ENCODE data around the gene DHX8. TPM values are rescaled to one million over a fixed set of nuclear protein-coding genes. Genes with fewer than 3 reads are reported as not detected.
"Not testable (repeated sequence)": the region's sequence is repeated elsewhere in the genome, so short reads cannot be mapped to it uniquely, and the experiment has no call there.

DHX8 gene
- total RNA-seq, 6 experiments from 2014 or later = 14.1 to 18.6 (median 17.5) TPM

DNA sequence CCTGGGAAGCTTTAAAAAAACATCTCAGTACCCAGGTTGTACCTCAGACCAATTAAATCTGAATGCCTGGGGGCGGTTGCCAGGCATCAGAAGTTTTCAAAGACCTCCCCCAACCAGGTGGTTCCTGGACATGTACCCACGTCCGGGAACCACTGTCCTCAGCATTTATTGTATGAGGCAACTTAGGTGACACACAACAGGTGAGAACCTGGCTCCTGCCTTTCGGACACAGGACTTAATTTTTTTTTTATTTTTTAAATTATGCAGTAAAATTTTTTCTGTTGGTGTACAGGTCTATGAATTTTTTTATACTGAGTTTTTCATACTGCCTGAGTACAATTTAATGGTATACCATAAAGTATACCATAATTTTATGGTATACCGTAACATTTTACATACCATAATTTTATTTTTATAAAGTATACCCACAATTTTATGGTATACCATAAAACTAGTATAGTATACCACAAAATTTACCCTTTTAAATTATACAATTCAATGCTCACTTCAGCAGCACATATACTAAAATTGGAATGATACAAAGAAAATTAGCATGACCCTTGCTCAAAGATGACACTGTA is 38.7 kb upstream of the DHX8 start:
- H3K36me3 ChIP-seq = no peaks in the 10 kb centered on the region
- H3K4me3 ChIP-seq = no peak overlapping the region
- H3K27me3 ChIP-seq = no peaks in the 10 kb centered on the region
- peak overlapping the region in 2 of 3 donors; percentile 18 to 58 for H3K27ac ChIP-seq
- TF ChIP-seq, protein P1, sequence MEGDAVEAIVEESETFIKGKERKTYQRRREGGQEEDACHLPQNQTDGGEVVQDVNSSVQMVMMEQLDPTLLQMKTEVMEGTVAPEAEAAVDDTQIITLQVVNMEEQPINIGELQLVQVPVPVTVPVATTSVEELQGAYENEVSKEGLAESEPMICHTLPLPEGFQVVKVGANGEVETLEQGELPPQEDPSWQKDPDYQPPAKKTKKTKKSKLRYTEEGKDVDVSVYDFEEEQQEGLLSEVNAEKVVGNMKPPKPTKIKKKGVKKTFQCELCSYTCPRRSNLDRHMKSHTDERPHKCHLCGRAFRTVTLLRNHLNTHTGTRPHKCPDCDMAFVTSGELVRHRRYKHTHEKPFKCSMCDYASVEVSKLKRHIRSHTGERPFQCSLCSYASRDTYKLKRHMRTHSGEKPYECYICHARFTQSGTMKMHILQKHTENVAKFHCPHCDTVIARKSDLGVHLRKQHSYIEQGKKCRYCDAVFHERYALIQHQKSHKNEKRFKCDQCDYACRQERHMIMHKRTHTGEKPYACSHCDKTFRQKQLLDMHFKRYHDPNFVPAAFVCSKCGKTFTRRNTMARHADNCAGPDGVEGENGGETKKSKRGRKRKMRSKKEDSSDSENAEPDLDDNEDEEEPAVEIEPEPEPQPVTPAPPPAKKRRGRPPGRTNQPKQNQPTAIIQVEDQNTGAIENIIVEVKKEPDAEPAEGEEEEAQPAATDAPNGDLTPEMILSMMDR (IDR thresholded peaks at IDR 0.05) = no peak
- no peak for TF ChIP-seq POLR2A (IDR thresholded peaks at IDR 0.05)
- ATAC-seq (peak; percentile 16 to 55 (median 42)), DNase-seq (no peak)
- H3K9me3 ChIP-seq = no peaks in the 10 kb centered on the region
- intact Hi-C loops (cut with DNase I) = no loop called here
- WGBS (ENCODE audit: insufficient coverage, low coverage, low lambda C conversion rate, missing lambda C conversion rate) = 14% methylated on average over 5 of the region's 5 CpGs
- H3K4me1 ChIP-seq = peaks cover 0 to 39% (median 7%) of the 10 kb centered on the region in 4 donors

DNA sequence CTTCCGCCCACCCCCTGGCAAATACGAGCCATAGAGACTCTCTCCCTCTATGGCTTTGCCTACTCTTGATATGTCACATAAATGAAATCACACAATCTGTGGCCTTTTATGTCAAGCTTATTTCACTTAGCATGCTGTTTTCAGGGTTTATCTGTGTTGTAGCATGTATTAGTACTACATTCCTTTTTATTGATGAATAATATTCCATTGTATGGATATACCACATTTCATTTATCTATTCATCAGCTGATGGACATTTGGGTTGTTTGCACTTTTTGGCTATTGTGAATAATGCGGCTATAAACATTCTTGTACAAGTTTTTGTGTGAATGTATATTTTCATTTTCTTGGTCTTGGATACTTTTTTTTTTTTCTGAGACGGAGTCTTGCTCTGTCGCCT is 37.0 kb upstream of the DHX8 start:
- no peaks in the 10 kb centered on the region for H3K9me3 ChIP-seq
- H3K27me3 ChIP-seq = no peaks in the 10 kb centered on the region
- no peak overlapping the region for H3K27ac ChIP-seq
- ATAC-seq (no peak), DNase-seq (no peak)
- 82% methylated on average over 5 of the region's 5 CpGs for WGBS (ENCODE audit: insufficient coverage, low coverage, low lambda C conversion rate, missing lambda C conversion rate)
- peaks cover 0 to 50% (median 11%) of the 10 kb centered on the region in 4 donors for H3K4me1 ChIP-seq
- intact Hi-C loops (cut with DNase I) = no loop called here
- no peak overlapping the region for H3K4me3 ChIP-seq
- no peaks in the 10 kb centered on the region for H3K36me3 ChIP-seq
- TF ChIP-seq, protein P1 (IDR thresholded peaks at IDR 0.05) = no peak
- TF ChIP-seq POLR2A (IDR thresholded peaks at IDR 0.05) = no peak

DNA sequence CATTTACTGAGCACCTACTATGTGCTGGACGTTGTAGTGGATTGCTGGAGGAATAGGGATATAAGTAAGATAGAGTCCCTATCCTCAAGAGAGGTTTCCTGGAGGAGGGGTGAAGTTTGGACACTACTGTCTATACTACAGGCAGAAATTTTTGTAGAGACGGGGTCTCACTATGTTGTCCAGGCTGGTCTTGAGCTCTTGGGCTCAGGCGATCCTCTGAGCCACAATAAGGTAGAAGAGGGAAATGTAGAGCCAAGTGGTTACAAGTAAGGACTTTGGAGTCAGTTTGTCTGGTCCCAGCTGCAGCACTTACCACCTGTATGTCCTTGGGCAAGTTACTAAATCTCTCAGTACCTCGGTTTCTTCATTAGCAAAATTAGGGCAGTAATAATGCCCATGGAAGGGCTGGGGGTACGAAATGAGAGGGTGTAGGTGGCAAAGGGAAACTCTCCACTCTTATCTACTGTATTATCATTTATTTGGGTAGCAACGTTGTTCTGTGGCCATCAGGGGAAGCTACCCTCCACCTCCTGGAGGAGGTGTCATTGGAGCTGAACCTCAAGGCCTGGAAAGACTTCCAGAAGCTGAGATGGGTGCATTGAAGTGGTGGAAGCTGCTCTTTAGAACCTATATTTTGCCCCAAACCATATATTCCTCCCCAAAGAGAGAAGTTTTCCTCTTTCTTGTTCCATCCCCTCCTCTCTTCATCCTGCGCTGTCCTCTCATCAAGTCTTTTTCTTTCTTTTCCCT is 34.9 kb upstream of the DHX8 start:
- ATAC-seq (peak; percentile 6 to 21 (median 7)), DNase-seq (no peak)
- intact Hi-C loops (cut with DNase I) = no loop called here
- H3K9me3 ChIP-seq = no peaks in the 10 kb centered on the region
- TF ChIP-seq, protein P1 (IDR thresholded peaks at IDR 0.05) = no peak
- TF ChIP-seq POLR2A (IDR thresholded peaks at IDR 0.05) = no peak
- H3K4me1 ChIP-seq = peaks cover 0 to 58% (median 15%) of the 10 kb centered on the region in 4 donors
- WGBS (ENCODE audit: insufficient coverage, low coverage, low lambda C conversion rate, missing lambda C conversion rate) = 32% methylated on average over 6 of the region's 7 CpGs
- peak overlapping the region in 1 of 3 donors; percentile 19 for H3K4me3 ChIP-seq
- H3K27me3 ChIP-seq = no peaks in the 10 kb centered on the region
- peak overlapping the region; percentile 44 to 83 (median 74) for H3K27ac ChIP-seq
- no peaks in the 10 kb centered on the region for H3K36me3 ChIP-seq

DNA sequence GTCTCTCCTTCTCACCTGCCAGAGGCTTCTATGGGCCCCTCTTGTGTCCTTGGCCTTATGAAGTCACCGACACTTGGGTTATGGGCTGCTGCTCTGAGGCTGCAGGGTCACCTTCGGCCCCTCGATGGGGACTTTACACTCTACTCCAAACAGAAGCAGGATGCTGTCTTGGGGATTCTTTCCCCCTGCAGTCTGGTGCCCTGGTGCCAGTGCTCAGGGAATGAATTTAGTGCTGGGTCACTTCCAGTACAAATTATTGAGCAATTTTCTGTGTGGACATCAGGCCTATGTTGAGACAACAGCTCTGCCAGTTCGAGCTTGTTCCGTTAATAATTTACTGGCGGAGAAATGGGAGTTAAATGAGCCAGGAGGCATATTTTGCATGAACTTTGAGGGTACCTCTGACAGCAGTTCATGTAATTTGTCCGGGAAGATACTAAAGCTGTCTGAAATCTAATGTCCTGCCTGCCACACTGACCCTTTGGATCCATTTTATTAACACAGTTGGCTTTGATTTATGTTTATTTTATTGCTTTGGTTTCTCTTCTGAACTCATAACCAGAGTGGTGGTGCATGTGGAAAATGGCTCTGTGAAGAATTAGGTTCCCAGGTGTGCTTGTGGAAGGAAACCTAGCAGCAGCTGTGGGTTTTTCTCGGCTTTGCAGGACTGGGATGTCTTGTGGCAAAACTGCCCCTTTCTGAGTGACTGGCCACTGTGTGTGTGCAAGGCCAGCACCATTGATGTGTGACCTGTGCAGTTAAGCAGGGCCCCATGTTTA is 34.1 kb upstream of the DHX8 start:
- peak overlapping the region; percentile 66 to 83 (median 77) for H3K27ac ChIP-seq
- H3K4me1 ChIP-seq = peaks cover 0 to 58% (median 18%) of the 10 kb centered on the region in 4 donors
- intact Hi-C loops (cut with DNase I) = no loop called here
- H3K4me3 ChIP-seq = peak overlapping the region in 1 of 3 donors; percentile 19
- TF ChIP-seq POLR2A (IDR thresholded peaks at IDR 0.05) = peak; percentile 48
- TF ChIP-seq, protein P1 (IDR thresholded peaks at IDR 0.05) = no peak
- no peaks in the 10 kb centered on the region for H3K9me3 ChIP-seq
- DNase-seq (peak; percentile 37 to 76 (median 64)), ATAC-seq (peak; percentile 74 to 83 (median 82))
- H3K27me3 ChIP-seq = no peaks in the 10 kb centered on the region
- WGBS (ENCODE audit: insufficient coverage, low coverage, low lambda C conversion rate, missing lambda C conversion rate) = 31% methylated on average over 8 of the region's 8 CpGs
- H3K36me3 ChIP-seq = no peaks in the 10 kb centered on the region

DNA sequence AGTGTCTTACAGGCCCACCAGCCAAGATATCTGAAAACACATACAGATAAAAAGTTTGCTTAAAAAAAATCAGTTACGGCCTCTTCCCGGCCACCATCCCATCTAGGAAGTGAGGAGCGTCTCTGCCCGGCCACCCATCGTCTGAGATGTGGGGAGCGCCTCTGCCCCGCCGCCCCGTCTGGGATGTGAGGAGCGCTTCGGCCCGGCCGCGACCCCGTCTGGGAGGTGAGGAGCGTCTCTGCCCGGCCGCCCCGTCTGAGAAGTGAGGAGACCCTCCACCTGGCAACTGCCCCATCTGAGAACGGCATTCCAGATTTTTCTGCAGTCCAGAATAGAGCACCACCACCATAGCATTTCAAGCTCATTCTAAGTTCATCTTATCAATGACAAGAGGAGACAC is 33.0 kb upstream of the DHX8 start:
- H3K27me3 ChIP-seq; H3K36me3 ChIP-seq; intact Hi-C loops (cut with DNase I); DNase-seq; H3K9me3 ChIP-seq; ATAC-seq; H3K4me3 ChIP-seq: not testable (repeated sequence)
- 95% methylated on average over 10 of the region's 20 CpGs for WGBS (ENCODE audit: insufficient coverage, low coverage, low lambda C conversion rate, missing lambda C conversion rate)
- Histone ChIP-seq H3K4me1 (peaks cover 0 to 58% (median 21%) of the 10 kb centered on the region in 4 donors), H3K27ac (peak overlapping the region in 2 of 3 donors; percentile 77 to 83)

DNA sequence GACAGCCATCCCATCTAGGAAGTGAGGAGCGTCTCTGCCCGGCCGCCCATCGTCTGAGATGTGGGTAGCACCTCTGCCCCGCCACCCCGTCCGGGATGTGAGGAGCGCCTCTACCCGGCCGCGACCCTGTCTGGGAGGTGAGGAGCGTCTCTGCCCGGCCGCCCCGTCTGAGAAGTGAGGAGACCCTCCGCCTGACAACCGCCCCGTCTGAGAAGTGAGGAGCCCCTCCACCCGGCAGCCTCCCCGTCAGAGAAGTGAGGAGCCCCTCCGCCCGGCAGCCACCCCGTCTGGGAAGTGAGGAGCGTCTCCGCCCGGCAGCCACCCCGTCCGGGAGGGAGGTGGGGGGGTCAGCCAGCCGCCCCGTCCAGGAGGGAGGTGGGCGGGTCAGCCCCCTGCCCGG is 32.0 kb upstream of the DHX8 start:
- peaks cover 0 to 67% (median 26%) of the 10 kb centered on the region in 4 donors for H3K4me1 ChIP-seq
- H3K27me3 ChIP-seq; H3K4me3 ChIP-seq; ATAC-seq; H3K36me3 ChIP-seq; intact Hi-C loops (cut with DNase I); H3K9me3 ChIP-seq; H3K27ac ChIP-seq; DNase-seq: not testable (repeated sequence)
- WGBS (ENCODE audit: insufficient coverage, low coverage, low lambda C conversion rate, missing lambda C conversion rate) = no CpG with 5 or more reads among the region's 32 CpGs
